Fibroblast of skin of left quadriceps (primary cell): ENCODE data around the gene NOTCH3.

ENCODE experiments used
- DNase-seq, 2 experiments: peaks; one replicate each; pipeline ENCODE4 v3.0.0-alpha.2; 2013; ENCODE audit warnings: low read depth in 2 of 2

NOTCH3 gene

GRCh38 chr19:15196360-15197005, 4.3 kb downstream of the NOTCH3 start:
- DNase-seq, result no peak

GRCh38 chr19:15195371-15196334, 5.1 kb downstream of the NOTCH3 start:
- no peak for DNase-seq

- DNase-seq, result no peak
These were observed 5.9 kb downstream of the NOTCH3 start for GRCh38 chr19:15194938-15195337.

GRCh38 chr19:15191982-15192381, 8.8 kb downstream of the NOTCH3 start:
- DNase-seq, result no peak

- no peak for DNase-seq
These were observed 9.3 kb downstream of the NOTCH3 start for GRCh38 chr19:15191514-15191913.

GRCh38 chr19:15188851-15189250, 11.9 kb downstream of the NOTCH3 start:
- DNase-seq, result no peak

GRCh38 chr19:15187026-15188007, 13.5 kb downstream of the NOTCH3 start:
- DNase-seq, result no peak

GRCh38 chr19:15185188-15185587, 15.6 kb downstream of the NOTCH3 start:
- no peak for DNase-seq

GRCh38 chr19:15184776-15185175, 16.0 kb downstream of the NOTCH3 start:
- no peak for DNase-seq

GRCh38 chr19:15181394-15181793, 19.4 kb downstream of the NOTCH3 start:
- DNase-seq, result no peak

GRCh38 chr19:15180451-15181390, 20.1 kb downstream of the NOTCH3 start:
- DNase-seq, result no peak

- DNase-seq, result no peak
These were observed 22.0 kb downstream of the NOTCH3 start for GRCh38 chr19:15178629-15179308.

- DNase-seq, result peak in 1 of 2 experiments; percentile 28
These were observed 23.3 kb downstream of the NOTCH3 start for GRCh38 chr19:15177269-15178116.

GRCh38 chr19:15175609-15176008, 25.2 kb downstream of the NOTCH3 start:
- DNase-seq, result no peak

- DNase-seq, result no peak
These were observed 26.9 kb downstream of the NOTCH3 start for GRCh38 chr19:15173746-15174404.

- DNase-seq, result no peak
These were observed 30.4 kb downstream of the NOTCH3 start for GRCh38 chr19:15170345-15170744.

GRCh38 chr19:15169541-15170285, 31.1 kb downstream of the NOTCH3 start:
- DNase-seq, result no peak

GRCh38 chr19:15166700-15167099, 34.1 kb downstream of the NOTCH3 start:
- no peak for DNase-seq
